Mesodermal cell (in vitro differentiated cells): ENCODE results near the gene OR2D3.
"Not testable (repeated sequence)": the region's sequence is repeated elsewhere in the genome, so short reads cannot be mapped to it uniquely, and the experiment has no call there.

Experiments
- H3K27ac ChIP-seq: 2 replicates; pipeline ENCODE4 v1.7.0; 2013; ENCODE audit warnings: mild to moderate bottlenecking, low read depth, low read length, moderate library complexity; ENCODE audit not compliant: severe bottlenecking
- H3K36me3 ChIP-seq: 2 replicates; pipeline ENCODE4 v1.7.1; 2013; ENCODE audit warnings: mild to moderate bottlenecking, low read length, moderate library complexity; ENCODE audit not compliant: control insufficient read depth, insufficient read depth
- H3K4me1 ChIP-seq: one replicate; pipeline ENCODE4 v1.7.1; 2013; ENCODE audit warnings: mild to moderate bottlenecking, low read length; ENCODE audit not compliant: insufficient read depth, control insufficient read depth, poor library complexity, severe bottlenecking
- H3K4me3 ChIP-seq: 2 replicates; pipeline ENCODE4 v1.7.0; 2013; ENCODE audit warnings: low read length, control low read depth, mild to moderate bottlenecking; ENCODE audit not compliant: insufficient read depth, poor library complexity, severe bottlenecking; ENCODE audit errors: extremely low read depth
- H3K9me3 ChIP-seq: 2 replicates; pipeline ENCODE4 v1.7.1; 2013; ENCODE audit warnings: mild to moderate bottlenecking, low read length, moderate library complexity; ENCODE audit not compliant: control insufficient read depth
- WGBS, 2 experiments: methylation state at CpG; one replicate each; pipeline ENCODE4 v1.1.5; 2013; ENCODE audit warnings: missing lambda C conversion rate in 2 of 2; ENCODE audit not compliant: insufficient coverage in 2 of 2; 5-methylcytosine and 5-hydroxymethylcytosine counted together

OR2D3 gene

DNA sequence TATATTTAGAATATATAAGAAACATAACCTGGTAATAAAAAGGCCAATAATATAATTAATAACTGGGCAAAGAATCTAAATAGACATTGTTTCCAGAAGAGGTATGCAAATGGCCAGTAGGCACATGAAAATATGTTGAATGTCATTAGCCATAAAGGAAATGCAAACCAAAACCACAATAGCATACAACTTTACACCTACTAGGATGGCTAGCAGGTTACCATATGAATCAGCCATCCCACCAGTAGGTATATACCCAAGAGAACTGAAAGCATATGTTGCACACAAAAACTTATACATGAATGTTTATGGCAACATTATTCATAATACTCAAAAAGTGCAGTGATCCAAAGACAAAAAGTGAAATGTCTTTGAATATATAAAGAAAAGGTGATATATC is 25.8 kb upstream of the OR2D3 start:
- Histone ChIP-seq H3K27ac (no peak overlapping the region), H3K4me3 (no peak overlapping the region), H3K4me1 (no peaks in the 10 kb centered on the region), H3K9me3 (no peaks in the 10 kb centered on the region), H3K36me3 (no peaks in the 10 kb centered on the region)

DNA sequence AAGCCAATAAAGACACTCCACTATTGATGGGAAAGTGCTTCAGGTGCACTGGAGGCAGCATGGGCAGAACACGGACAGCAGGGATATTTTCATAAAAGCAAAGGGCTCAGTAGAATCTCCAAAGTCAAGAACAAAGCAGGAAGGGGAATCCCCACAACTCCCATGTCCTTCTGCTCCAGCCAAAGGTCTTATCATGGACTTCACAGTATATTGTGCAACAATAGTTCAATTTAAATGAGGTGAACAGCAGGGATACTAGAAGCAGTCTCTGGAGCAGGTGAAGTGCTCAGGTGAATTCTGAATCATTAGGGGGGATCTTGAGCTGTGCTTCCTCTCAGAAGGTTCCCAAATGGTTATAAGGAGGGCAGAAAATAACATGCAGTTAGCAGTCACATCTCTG is 21.9 kb upstream of the OR2D3 start:
- no peaks in the 10 kb centered on the region for H3K9me3 ChIP-seq
- H3K4me3 ChIP-seq, result no peak overlapping the region
- no peaks in the 10 kb centered on the region for H3K36me3 ChIP-seq
- no peak overlapping the region for H3K27ac ChIP-seq
- H3K4me1 ChIP-seq, result no peaks in the 10 kb centered on the region
- 100% methylated on average over 1 of the region's 1 CpG; no CpG with 5 or more reads in 1 of the 2 experiments for WGBS, 2 experiments

DNA sequence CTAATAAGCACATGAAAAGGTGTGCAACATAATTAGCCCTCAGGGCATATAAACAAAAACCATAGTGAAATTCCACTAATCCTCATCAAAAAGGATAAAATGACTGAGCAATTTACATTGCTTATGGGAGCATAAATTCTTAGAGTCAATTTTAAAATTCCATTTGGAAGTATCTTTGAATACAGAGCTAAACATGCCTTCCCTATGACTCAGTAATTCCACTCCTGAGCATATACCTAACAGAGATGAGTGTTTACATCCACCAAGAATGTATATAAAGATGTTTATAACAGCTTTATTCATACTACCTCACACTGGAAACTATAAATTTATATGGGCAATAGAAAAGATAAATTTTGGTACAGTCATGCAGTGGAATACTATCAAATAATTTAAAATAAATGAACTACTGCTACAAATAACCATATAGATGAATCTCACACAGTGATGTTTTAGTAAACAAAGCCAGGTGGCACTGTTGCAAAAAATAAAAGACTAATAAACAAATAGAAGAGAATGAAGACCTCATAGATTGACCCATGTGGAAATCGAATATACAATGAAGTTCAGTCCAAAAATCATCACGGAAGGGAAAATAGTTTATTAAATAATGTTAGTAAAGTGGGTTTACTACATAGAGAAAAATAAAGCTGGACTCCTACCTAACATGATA is 20.3 kb upstream of the OR2D3 start:
- no CpG with 5 or more reads among the region's 2 CpGs for WGBS, 2 experiments
- no peaks in the 10 kb centered on the region for H3K9me3 ChIP-seq
- H3K4me3 ChIP-seq, result no peak overlapping the region
- no peak overlapping the region for H3K27ac ChIP-seq
- H3K4me1 ChIP-seq, result no peaks in the 10 kb centered on the region
- H3K36me3 ChIP-seq, result no peaks in the 10 kb centered on the region

DNA sequence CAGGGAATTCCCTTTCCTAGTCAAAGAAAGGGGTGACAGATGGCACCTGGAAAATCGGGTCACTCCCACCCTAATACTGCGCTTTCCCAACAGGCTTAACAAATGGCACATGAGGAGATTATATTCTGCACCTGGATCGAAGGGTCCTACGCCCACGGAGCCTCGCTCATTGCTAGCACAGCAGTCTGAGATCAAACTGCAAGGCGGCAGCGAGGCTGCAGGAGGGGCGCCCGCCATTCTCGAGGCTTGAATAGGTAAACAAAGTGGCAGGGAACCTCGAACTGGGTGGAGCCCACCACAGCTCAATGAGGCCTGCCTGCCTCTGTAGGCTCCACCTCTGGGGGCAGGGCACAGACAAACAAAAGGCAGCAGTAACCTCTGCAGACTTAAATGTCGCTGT is 16.0 kb upstream of the OR2D3 start:
- not testable (repeated sequence) for H3K27ac ChIP-seq
- 89 to 90% methylated on average over 12 to 13 of the region's 13 CpGs for WGBS, 2 experiments

DNA sequence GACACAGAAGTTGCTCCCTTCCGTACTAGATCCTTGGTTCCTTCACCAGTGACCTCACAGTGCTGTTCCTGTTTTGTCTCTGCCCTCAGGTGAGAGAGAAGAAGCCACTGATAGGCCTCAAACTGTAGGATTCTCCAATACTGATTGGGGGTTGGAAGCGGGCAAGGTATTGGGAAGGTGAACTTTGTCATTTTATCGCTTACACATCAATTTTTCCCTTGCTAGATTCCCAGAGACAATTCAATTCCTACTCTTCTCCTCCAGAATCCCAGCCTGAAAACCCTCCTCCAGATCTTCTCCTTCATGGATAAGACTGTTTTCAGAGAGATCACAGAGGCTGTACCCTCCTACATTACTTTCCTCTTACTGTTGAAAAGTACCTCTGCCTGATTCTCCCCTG is 9.4 kb upstream of the OR2D3 start:
- 100% methylated on average over 1 of the region's 3 CpGs; no CpG with 5 or more reads in 1 of the 2 experiments for WGBS, 2 experiments
- Histone ChIP-seq H3K4me3 (no peak overlapping the region), H3K4me1 (no peaks in the 10 kb centered on the region), H3K27ac (no peak overlapping the region), H3K9me3 (no peaks in the 10 kb centered on the region), H3K36me3 (no peaks in the 10 kb centered on the region)

More for the DNA sequence above, 16.0 kb upstream of the OR2D3 start:
- not testable (repeated sequence) for H3K4me1 ChIP-seq, H3K36me3 ChIP-seq, H3K4me3 ChIP-seq, H3K9me3 ChIP-seq

DNA sequence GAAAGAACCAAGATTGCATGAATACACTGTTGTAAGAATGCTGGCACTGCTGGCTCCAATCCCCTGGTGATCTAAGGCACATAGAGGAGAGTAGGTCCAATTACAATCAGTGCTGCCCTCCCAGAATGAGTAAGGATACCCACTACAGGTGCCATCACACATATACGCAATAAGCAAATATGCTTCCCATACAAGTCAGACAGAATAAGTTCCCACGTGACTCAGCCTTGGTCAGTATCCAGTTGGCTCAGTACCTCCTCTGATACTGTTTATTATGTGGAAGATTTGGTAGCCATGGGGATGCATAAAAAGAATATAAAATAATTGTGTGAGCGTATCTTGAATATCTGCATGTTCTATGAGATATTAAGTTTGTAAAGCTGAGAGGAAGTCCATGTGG is 8.9 kb upstream of the OR2D3 start:
- WGBS, 2 experiments, result 78 to 91% methylated on average over 1 of the region's 3 CpGs
- Histone ChIP-seq H3K4me3 (no peak overlapping the region), H3K9me3 (no peaks in the 10 kb centered on the region), H3K4me1 (no peaks in the 10 kb centered on the region), H3K27ac (no peak overlapping the region), H3K36me3 (no peaks in the 10 kb centered on the region)

DNA sequence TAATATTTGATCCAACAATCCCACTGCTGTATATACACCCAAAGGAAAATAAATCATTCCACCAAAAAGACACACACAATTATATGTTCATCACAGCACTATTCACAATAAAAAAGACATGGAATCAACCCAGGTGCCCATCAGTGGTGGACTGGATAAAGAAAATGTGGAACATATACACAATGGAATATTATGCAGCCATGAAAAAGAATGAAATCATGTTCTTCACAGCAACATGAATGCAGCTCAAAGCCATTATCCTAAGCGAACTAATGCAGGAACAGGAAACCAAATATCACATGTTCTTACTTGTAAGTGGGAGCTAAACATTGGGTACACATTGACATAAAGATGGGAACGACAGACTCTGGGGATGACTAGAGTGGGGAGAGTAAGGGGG is 1.1 kb upstream of the OR2D3 start:
- Histone ChIP-seq H3K9me3 (no peaks in the 10 kb centered on the region), H3K4me3 (no peak overlapping the region), H3K27ac (no peak overlapping the region), H3K4me1 (no peaks in the 10 kb centered on the region), H3K36me3 (no peaks in the 10 kb centered on the region)
- WGBS, 2 experiments, result 100% methylated on average over 1 of the region's 2 CpGs; no CpG with 5 or more reads in 1 of the 2 experiments

DNA sequence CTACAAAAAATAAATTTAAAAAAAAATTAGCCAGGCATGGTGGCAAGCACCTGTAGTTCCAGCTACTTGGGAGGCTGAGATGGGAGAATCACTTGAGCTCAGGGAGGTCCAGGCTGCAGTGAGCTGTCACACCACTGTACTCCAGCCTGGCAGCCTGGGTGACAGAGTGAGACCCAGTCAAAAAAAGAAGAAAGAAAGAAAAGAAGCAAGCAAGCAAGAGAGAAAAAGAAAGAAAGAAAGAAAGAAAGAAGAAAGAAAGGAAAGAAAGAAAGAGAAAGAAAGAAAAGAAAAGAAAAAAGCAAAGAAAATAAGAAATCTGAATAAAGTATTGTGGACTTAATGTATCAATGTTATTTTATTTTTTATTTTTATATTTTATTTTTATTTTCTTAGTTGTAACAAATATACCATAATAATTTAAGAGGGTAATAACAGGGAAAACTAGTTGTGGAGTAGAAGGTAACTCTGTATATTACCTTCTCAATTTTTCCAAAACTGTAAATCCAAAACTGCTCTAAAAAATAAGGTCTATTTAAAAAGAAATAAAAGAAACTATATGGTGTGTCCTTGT is 4.3 kb downstream of the OR2D3 start:
- Histone ChIP-seq H3K4me1 (no peaks in the 10 kb centered on the region), H3K9me3 (no peaks in the 10 kb centered on the region), H3K27ac (no peak overlapping the region), H3K36me3 (no peaks in the 10 kb centered on the region), H3K4me3 (no peak overlapping the region)

DNA sequence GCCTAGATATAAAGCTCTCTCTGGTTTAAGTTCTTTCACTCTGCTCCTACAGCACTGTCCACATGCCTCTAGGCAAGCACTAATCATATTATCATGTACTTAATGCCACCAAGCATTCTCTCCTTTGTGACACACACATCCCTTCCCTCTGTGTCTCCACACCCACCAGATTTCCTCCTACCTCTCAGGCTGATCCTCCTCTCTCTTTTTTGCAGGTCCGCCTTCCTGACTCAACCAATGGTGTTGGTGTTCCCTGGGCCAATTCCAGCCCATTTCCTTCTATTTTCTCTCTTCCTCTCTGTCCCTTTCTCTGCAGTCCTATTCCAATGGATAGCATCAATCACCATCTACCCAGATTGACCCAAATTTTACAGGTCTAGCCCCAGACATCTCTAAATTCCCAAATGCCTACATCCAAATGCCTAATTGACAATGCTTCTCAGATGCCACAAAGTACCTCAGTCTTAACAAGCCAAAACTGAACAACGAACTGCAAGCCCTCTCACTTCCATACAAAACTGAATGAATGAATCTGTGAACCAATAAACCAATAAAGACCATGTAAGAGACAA is 4.9 kb downstream of the OR2D3 start:
- peak overlapping the region; percentile 62 for H3K4me3 ChIP-seq
- H3K9me3 ChIP-seq, result no peaks in the 10 kb centered on the region
- peak overlapping the region; percentile 50 for H3K27ac ChIP-seq
- WGBS, 2 experiments, result 94 to 100% methylated on average over 1 to 2 of the region's 2 CpGs
- no peaks in the 10 kb centered on the region for H3K4me1 ChIP-seq
- no peaks in the 10 kb centered on the region for H3K36me3 ChIP-seq

DNA sequence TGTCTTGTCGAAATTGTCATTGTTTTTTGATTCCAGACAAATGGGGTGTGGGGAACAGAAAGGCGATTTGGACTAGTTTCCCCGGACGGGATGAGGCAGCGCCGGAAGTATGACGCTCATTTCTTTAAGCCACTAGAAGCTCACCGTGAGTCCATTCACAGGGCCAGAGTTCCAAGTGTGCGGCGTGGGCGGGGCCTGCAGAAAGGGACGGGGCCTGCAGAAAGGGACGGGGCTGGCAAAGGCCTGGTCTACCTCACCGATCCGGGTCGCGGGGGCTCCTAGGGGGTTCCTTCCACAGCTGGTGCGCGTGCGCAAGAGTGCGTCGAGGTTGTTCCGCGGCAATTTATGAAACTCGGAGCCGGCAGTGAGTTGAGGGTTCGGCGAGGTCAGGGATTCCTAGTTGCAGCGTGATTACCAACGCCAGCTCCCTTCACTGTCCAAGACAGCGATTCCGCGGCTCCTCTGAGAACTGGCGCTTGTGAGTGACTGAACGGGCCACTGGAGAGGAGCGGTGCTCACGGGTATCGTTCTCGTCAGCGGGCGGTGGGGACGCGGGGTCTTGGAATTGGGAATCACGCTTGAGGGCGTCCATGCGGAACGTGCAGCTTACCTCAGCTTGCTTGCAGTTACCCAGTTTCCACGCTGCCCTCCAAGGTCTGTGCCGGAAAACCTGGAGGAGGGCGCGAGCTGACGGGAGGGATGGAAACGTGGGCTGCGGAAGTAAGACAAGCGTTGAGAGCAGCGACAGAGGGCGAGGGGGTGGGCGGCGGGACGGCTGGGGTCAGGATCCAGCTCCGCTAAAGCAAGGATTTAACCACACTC is 5.6 kb downstream of the OR2D3 start, which contains the start of gene ZNF215:
Gene ZNF215 (plus strand): TSS at position 219 of the 822 bp plus-strand sequence. CDS start 5,847 bp downstream, outside the sequence.
- H3K27ac ChIP-seq, result peak within 1 kb of the TSS; percentile 60
- WGBS, 2 experiments, result 2% methylated on average over 47 to 56 of the region's 61 CpGs

More for the DNA sequence above, 5.6 kb downstream of the OR2D3 start, which contains the start of gene ZNF215:
- Histone ChIP-seq H3K36me3 (no peaks in the 10 kb centered on the region), H3K9me3 (no peaks in the 10 kb centered on the region), H3K4me3 (peak within 1 kb of the TSS; percentile 62), H3K4me1 (no peaks in the 10 kb centered on the region)
